PC-9 (cell line): ENCODE results near the gene NUDT3.
"Not testable (repeated sequence)": the region's sequence is repeated elsewhere in the genome, so short reads cannot be mapped to it uniquely, and the experiment has no call there.

Experiments used
- EZH2 ChIP-seq: fragments of 200-600 bp; sonication (generic); IDR thresholded peaks from 2 replicates; pipeline ENCODE4 v1.8.0; 2017; ENCODE audit warnings: antibody characterized with exemption, low read depth
- TF ChIP-seq, protein P1 (sequence below): fragments of 200-600 bp; sonication (generic); conservative IDR thresholded peaks from 2 replicates; pipeline ENCODE4 v1.6.1; 2017; ENCODE audit warnings: mixed run types, antibody characterized with exemption, mild to moderate bottlenecking, moderate library complexity

DNA sequence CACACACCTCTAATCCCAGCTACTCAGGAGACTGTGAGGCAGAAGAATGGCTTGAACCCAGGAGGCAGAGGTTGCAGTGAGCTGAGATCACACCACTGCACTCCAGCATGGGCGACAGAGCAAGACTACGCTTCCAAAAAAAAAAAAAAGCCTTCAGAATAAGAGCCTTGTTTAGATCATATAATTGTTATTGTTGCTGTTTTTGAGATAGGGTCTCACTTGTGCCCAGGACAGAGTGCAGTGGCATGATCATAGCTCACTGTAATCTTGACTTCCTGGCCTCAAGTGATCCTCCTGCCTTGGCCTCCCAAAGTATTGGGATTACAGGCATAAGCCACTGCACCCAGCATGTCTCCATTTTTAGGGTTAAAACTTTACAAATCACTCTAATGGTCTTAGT lies 68.2 kb downstream of the NUDT3 start:
- not testable (repeated sequence) for TF ChIP-seq EZH2
- TF ChIP-seq, protein P1, sequence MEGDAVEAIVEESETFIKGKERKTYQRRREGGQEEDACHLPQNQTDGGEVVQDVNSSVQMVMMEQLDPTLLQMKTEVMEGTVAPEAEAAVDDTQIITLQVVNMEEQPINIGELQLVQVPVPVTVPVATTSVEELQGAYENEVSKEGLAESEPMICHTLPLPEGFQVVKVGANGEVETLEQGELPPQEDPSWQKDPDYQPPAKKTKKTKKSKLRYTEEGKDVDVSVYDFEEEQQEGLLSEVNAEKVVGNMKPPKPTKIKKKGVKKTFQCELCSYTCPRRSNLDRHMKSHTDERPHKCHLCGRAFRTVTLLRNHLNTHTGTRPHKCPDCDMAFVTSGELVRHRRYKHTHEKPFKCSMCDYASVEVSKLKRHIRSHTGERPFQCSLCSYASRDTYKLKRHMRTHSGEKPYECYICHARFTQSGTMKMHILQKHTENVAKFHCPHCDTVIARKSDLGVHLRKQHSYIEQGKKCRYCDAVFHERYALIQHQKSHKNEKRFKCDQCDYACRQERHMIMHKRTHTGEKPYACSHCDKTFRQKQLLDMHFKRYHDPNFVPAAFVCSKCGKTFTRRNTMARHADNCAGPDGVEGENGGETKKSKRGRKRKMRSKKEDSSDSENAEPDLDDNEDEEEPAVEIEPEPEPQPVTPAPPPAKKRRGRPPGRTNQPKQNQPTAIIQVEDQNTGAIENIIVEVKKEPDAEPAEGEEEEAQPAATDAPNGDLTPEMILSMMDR, result not testable (repeated sequence)
